HCT116 (cell line): ENCODE data around the gene PTGER4. TPM values are rescaled to one million over a fixed set of nuclear protein-coding genes. Genes with fewer than 3 reads are reported as not detected.

Experiments used
- ATAC-seq: fragments of 200-7000 bp; cut with Tn5 transposase; 2 replicates; pipeline ENCODE4 v1.9.1; 2020; ENCODE audit warnings: mild to moderate bottlenecking, moderate library complexity
- BruUV-seq: library from RNA; stranded (reverse); fragments of 400-500 nt; replicated peaks from 2 replicates; lab custom pipeline; 2021; lab: Mats Ljungman, UMichigan
- CTCF ChIA-PET: fragments of 300-600 bp; sonication (Branson Sonifier 250); formaldehyde crosslinking; loops from one replicate; lab custom pipeline; 2021; ENCODE audit warnings: antibody characterized with exemption; lab: Charles Lee
- POLR2A ChIA-PET: fragments of 300-600, 350-600 bp; sonication (Branson Sonifier 250); formaldehyde crosslinking; loops from one replicate; lab custom pipeline; 2021; ENCODE audit warnings: antibody characterized with exemption; lab: Charles Lee
- RAD21 ChIA-PET, 2 experiments: fragments of 300-600 bp; sonication (Branson Sonifier 250); formaldehyde crosslinking; loops; one replicate each; lab custom pipeline; 2023; ENCODE audit warnings: low total read pairs in 2 of 2; ENCODE audit not compliant: uncharacterized antibody in 2 of 2, unreplicated experiment in 2 of 2, low non-redundant PET in 1 of 2; lab: Charles Lee
- DNase-seq: peaks from one replicate; pipeline ENCODE4 v3.0.0-alpha.2; 2010; ENCODE audit warnings: low read depth, low spot score
- H2AFZ ChIP-seq: fragments of 200-600 bp; shearing (Covaris generic), sonication (generic); 2 replicates; pipeline ENCODE4 v1.6.1; 2017; ENCODE audit warnings: low read depth, mixed run types, mixed read lengths, antibody characterized with exemption, low read length; ENCODE audit not compliant: poor library complexity, severe bottlenecking
- H3K27ac ChIP-seq: 2 replicates; pipeline ENCODE4 v1.5.1; 2012; ENCODE audit warnings: low read depth, low read length
- H3K27me3 ChIP-seq: fragments of 200-600 bp; sonication (generic); 2 replicates; pipeline ENCODE4 v1.6.1; 2016; ENCODE audit warnings: mixed run types, low read length, mixed read lengths; ENCODE audit not compliant: insufficient read depth
- H3K36me3 ChIP-seq, 2 experiments: fragments of 200-500 bp in 1 of 2; fragments of 200-600 bp in 1 of 2; sonication (Bioruptor generic) in 1 of 2; sonication (generic) in 1 of 2; 2 replicates each; pipeline versions ENCODE4 v1.5.1 to v1.6.1; 2014 to 2016; ENCODE audit warnings: low read length in 2 of 2, inconsistent platforms in 1 of 2, mixed read lengths in 1 of 2, mixed run types in 1 of 2; ENCODE audit not compliant: insufficient read depth in 2 of 2, control insufficient read depth in 1 of 2
- H3K4me1 ChIP-seq, 2 experiments: fragments of 200-600 bp in 1 of 2; sonication (generic) in 1 of 2; 2 replicates each; pipeline versions ENCODE4 v1.5.1 to v1.6.1; 2012 to 2017; ENCODE audit warnings: low read length in 2 of 2, inconsistent platforms in 1 of 2, mild to moderate bottlenecking in 1 of 2, mixed read lengths in 1 of 2, mixed run types in 1 of 2, moderate library complexity in 1 of 2; ENCODE audit not compliant: insufficient read depth in 2 of 2, control insufficient read depth in 1 of 2
- H3K4me2 ChIP-seq: fragments of 200-600 bp; sonication (generic); 2 replicates; pipeline ENCODE4 v1.6.1; 2017; ENCODE audit warnings: mixed run types, low read length, mixed read lengths
- H3K4me3 ChIP-seq, 2 experiments: fragments of 200-600 bp in 1 of 2; sonication (generic) in 1 of 2; replicated peaks in 1 of 2; 2 replicates each; pipeline ENCODE4 v1.5.1; 2011 to 2016; ENCODE audit warnings: low read length in 2 of 2, control low read depth in 1 of 2, low read depth in 1 of 2, mild to moderate bottlenecking in 1 of 2, mixed read lengths in 1 of 2, mixed run types in 1 of 2
- H3K79me2 ChIP-seq: fragments of 200-600 bp; sonication (generic); 2 replicates; pipeline ENCODE4 v1.6.1; 2017; ENCODE audit warnings: mild to moderate bottlenecking, mixed run types, low read length, moderate library complexity, mixed read lengths; ENCODE audit not compliant: insufficient read depth
- H3K9ac ChIP-seq: fragments of 200-600 bp; sonication (generic); 2 replicates; pipeline ENCODE4 v1.6.1; 2016; ENCODE audit warnings: low read length, mixed read lengths
- H3K9me2 ChIP-seq: fragments of 200-600 bp; sonication (generic), shearing (Covaris generic); 2 replicates; pipeline ENCODE4 v1.6.1; 2017; ENCODE audit warnings: mixed run types, mild to moderate bottlenecking, moderate library complexity; ENCODE audit not compliant: insufficient read depth
- H3K9me3 ChIP-seq, 2 experiments: fragments of 200-500 bp in 1 of 2; fragments of 200-600 bp in 1 of 2; sonication (Bioruptor generic) in 1 of 2; sonication (generic) in 1 of 2; 2 replicates each; pipeline ENCODE4 v1.6.1; 2014 to 2017; ENCODE audit warnings: low read length in 2 of 2, mixed read lengths in 2 of 2, inconsistent platforms in 1 of 2, low read depth in 1 of 2, mild to moderate bottlenecking in 1 of 2, mixed run types in 1 of 2, moderate library complexity in 1 of 2; ENCODE audit not compliant: control insufficient read depth in 1 of 2, insufficient read depth in 1 of 2
- H4K20me1 ChIP-seq: fragments of 200-600 bp; sonication (generic), shearing (Covaris generic); 2 replicates; pipeline ENCODE4 v1.6.1; 2017; ENCODE audit warnings: mixed run types, mild to moderate bottlenecking, moderate library complexity; ENCODE audit not compliant: insufficient read depth
- ATF3 ChIP-seq: IDR thresholded peaks from 2 replicates; pipeline ENCODE4 v1.6.1; 2012
- CTCF ChIP-seq, 3 experiments: fragments of 200-600 bp in 1 of 3; sonication (generic) in 1 of 3; IDR thresholded peaks in 2 of 3; conservative IDR thresholded peaks in 1 of 3; 2 replicates each; pipeline ENCODE4 v1.5.1; 2012 to 2017; ENCODE audit warnings: low read depth in 2 of 3, low read length in 2 of 3, antibody characterized with exemption in 1 of 3, borderline replicate concordance in 1 of 3, control low read depth in 1 of 3, mild to moderate bottlenecking in 1 of 3, mixed read lengths in 1 of 3, mixed run types in 1 of 3, moderate library complexity in 1 of 3; ENCODE audit not compliant: insufficient read depth in 1 of 3
- ELF1 ChIP-seq: IDR thresholded peaks from 2 replicates; pipeline ENCODE4 v1.6.1; 2012; ENCODE audit warnings: low read depth, borderline replicate concordance
- EZH2 ChIP-seq: fragments of 200-600 bp; sonication (generic); IDR thresholded peaks from 2 replicates; pipeline ENCODE4 v1.6.1; 2017; ENCODE audit warnings: antibody characterized with exemption, mixed run types
- EZH2phosphoT487 ChIP-seq: fragments of 200-600 bp; IDR thresholded peaks from 2 replicates; pipeline ENCODE4 v1.6.1; 2018; ENCODE audit warnings: antibody characterized with exemption, borderline replicate concordance
- FOSL1 ChIP-seq: IDR thresholded peaks from 2 replicates; pipeline ENCODE4 v1.6.1; 2012; ENCODE audit warnings: low read depth
- JUND ChIP-seq: IDR thresholded peaks from 2 replicates; pipeline ENCODE4 v1.6.1; 2012
- POLR2AphosphoS5 ChIP-seq: IDR thresholded peaks from 2 replicates; pipeline ENCODE4 v1.6.1; 2011; ENCODE audit warnings: mild to moderate bottlenecking, low read depth, low read length, moderate library complexity
- SP1 ChIP-seq: IDR thresholded peaks from 2 replicates; pipeline ENCODE4 v1.6.1; 2012; ENCODE audit warnings: low read depth
- SRF ChIP-seq: IDR thresholded peaks from 2 replicates; pipeline ENCODE4 v1.6.1; 2012; ENCODE audit warnings: low read depth
- TCF7L2 ChIP-seq: IDR thresholded peaks from 2 replicates; pipeline ENCODE4 v1.7.0; 2011; ENCODE audit warnings: borderline replicate concordance, inconsistent platforms; ENCODE audit not compliant: insufficient read depth, insufficient read length; ENCODE audit errors: extremely low read depth
- ZFX ChIP-seq: fragments of 450-650 bp; IDR thresholded peaks from 2 replicates; pipeline ENCODE4 v1.6.1; 2017
- ZNF274 ChIP-seq: fragments of 200-500 bp; sonication (Bioruptor generic); IDR thresholded peaks from 2 replicates; pipeline ENCODE4 v1.6.1; 2014; ENCODE audit warnings: mild to moderate bottlenecking, low read depth, low read length, inconsistent platforms
- intact Hi-C: fragments of 100-400 bp; cut with micrococcal nuclease; formaldehyde crosslinking; loops from 2 replicates; pipeline ENCODE4 v1.10.0; 2022
- total RNA-seq: library from RNA; stranded (reverse); gene quantifications from one replicate; pipeline ENCODE4 v1.2.1, GENCODE V29; 2021; ENCODE audit not compliant: unreplicated experiment

Gene PTGER4
- total RNA-seq, 1 experiment from 2014 or later, result 3.0 TPM

- TF ChIP-seq EZH2phosphoT487, result no peak
- no peak for ATAC-seq
- Histone ChIP-seq H3K9ac (no peak overlapping the region), H3K4me2 (no peak overlapping the region), H3K4me1 (peaks cover 0 to 6% of the 10 kb centered on the region in 2 experiments; a peak in 1 of 4 replicates), H3K27ac (no peak overlapping the region), H3K4me3 (no peak overlapping the region), H3K27me3 (no peaks in the 10 kb centered on the region; the same call in 1 of the 2 replicates), H3K36me3 (no peaks in the 10 kb centered on the region), H3K9me3 (no peaks in the 10 kb centered on the region), H3K79me2 (no peaks in the 10 kb centered on the region), H3K9me2 (no peaks in the 10 kb centered on the region), H4K20me1 (no peaks in the 10 kb centered on the region), H2AFZ (no peak overlapping the region)
- no TSS peak for BruUV-seq
- ChIA-PET RAD21 (no interaction called here), CTCF (no interaction called here), POLR2A (no interaction called here)
- intact Hi-C loops, result no loop called here
- DNase-seq, result no peak
These were observed 9.9 kb upstream of the PTGER4 start for GRCh38 chr5:40669606-40670390.

GRCh38 chr5:40672425-40672824 is 7.3 kb upstream of the PTGER4 start:
- intact Hi-C loops, result no loop called here
- no peak for DNase-seq
- TF ChIP-seq TCF7L2, result no peak
- no peak for TF ChIP-seq ELF1
- no peak for TF ChIP-seq SRF
- no peak for TF ChIP-seq EZH2
- no peak for TF ChIP-seq SP1
- TF ChIP-seq EZH2phosphoT487, result no peak
- TF ChIP-seq FOSL1, result no peak
- no peak for TF ChIP-seq JUND
- no peak for TF ChIP-seq ATF3
- TF ChIP-seq POLR2AphosphoS5, result no peak
- no peak for TF ChIP-seq ZFX
- TF ChIP-seq ZNF274, result no peak
- no peak for TF ChIP-seq CTCF (IDR thresholded peaks at IDR 0.05 in 2 of 3, conservative IDR thresholded peaks at IDR 0.05 in 1 of 3; ENCODE audit: borderline replicate concordance in 1 of 3, insufficient read depth in 1 of 3, low read depth in 2 of 3, low read length in 2 of 3)
- no peak overlapping the region for H3K9ac ChIP-seq
- peaks cover 9 to 11% of the 10 kb centered on the region in 2 experiments for H3K4me1 ChIP-seq
- no TSS peak for BruUV-seq
- no peak for ATAC-seq
- no peak overlapping the region for H3K27ac ChIP-seq
- no peak overlapping the region for H3K4me2 ChIP-seq
- RAD21 ChIA-PET, result no interaction called here
- no peak overlapping the region for H2AFZ ChIP-seq
- no peaks in the 10 kb centered on the region for H3K27me3 ChIP-seq
- CTCF ChIA-PET, result no interaction called here
- H3K4me3 ChIP-seq, result no peak overlapping the region
- H3K79me2 ChIP-seq, result no peaks in the 10 kb centered on the region
- H3K36me3 ChIP-seq, result no peaks in the 10 kb centered on the region
- POLR2A ChIA-PET, result no interaction called here
- H3K9me2 ChIP-seq, result no peaks in the 10 kb centered on the region
- H4K20me1 ChIP-seq, result no peaks in the 10 kb centered on the region
- H3K9me3 ChIP-seq, result no peaks in the 10 kb centered on the region
